HG03378 (cell line): ENCODE measurements around the gene CWC15.
"Not testable (repeated sequence)": the region's sequence is repeated elsewhere in the genome, so short reads cannot be mapped to it uniquely, and the experiment has no call there.

Experiments
- ATAC-seq: cut with Tn5 transposase; IDR thresholded peaks from one replicate; pipeline ENCODE4 v1.9.1; 2021; ENCODE audit warnings: mild to moderate bottlenecking, moderate library complexity; ENCODE audit not compliant: unreplicated experiment

The CWC15 gene

GRCh38 chr11:94922321-94923003 lies 50.9 kb downstream of the CWC15 start:
- ATAC-seq: no peak

- ATAC-seq: no peak
Measured at GRCh38 chr11:94920311-94920710, 53.0 kb downstream of the CWC15 start.

DNA sequence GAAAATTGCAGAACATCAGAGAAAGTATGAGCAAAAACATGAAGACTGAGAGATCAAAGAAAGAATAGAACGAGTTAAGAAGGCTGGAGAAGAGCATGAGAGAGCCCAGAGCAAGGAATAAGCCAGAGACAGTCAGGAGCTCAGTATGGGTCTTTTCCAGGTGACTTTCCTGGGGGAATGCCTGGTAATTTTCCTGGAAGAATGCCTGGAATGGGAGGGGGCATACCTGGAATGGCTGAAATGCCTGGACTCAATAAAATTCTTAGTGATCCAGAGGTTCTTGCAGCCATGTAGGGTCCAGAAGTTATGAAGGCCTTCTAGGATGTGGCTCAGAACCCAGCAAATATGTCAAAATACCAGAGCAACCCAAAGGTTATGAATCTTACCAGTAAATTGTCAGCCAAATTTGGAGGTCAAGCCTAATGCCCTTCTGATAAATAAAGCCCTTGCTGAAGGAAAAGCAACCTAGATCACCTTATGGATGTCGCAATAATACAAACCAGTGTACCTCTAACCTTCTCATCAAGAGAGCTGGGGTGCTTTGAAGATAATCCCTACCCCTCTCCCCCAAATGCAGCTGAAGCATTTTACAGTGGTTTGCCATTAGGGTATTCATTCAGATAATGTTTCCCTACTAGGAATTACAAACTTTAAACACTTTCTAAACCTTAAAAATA lies 59.5 kb downstream of the CWC15 start:
- ATAC-seq: not testable (repeated sequence)

DNA sequence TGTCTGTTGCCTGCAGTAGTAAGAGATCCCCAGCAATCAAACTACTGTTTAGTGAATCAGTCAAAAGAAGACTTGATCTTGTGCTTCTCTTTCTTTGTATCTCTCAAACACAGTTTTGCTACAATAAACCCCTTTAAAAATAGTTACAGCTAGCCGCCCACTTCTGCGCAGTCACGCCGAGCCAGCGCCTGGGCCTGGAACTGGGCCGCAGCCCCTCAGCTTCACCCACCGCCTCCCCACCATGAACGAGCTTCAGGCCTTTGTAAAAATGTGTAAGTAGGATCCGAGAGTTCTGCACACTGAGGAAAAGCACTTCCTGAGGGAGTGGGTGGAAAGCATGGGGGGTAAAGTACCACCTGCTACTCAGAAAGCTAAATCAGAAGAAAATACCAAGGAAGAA lies 60.5 kb downstream of the CWC15 start:
- no peak for ATAC-seq
